Measurements from ENCODE around the gene TMCC2.

GRCh38 chr1:205287767-205288559, 60.2 kb downstream of the TMCC2 start:
- TF ChIP-seq, protein P1, sequence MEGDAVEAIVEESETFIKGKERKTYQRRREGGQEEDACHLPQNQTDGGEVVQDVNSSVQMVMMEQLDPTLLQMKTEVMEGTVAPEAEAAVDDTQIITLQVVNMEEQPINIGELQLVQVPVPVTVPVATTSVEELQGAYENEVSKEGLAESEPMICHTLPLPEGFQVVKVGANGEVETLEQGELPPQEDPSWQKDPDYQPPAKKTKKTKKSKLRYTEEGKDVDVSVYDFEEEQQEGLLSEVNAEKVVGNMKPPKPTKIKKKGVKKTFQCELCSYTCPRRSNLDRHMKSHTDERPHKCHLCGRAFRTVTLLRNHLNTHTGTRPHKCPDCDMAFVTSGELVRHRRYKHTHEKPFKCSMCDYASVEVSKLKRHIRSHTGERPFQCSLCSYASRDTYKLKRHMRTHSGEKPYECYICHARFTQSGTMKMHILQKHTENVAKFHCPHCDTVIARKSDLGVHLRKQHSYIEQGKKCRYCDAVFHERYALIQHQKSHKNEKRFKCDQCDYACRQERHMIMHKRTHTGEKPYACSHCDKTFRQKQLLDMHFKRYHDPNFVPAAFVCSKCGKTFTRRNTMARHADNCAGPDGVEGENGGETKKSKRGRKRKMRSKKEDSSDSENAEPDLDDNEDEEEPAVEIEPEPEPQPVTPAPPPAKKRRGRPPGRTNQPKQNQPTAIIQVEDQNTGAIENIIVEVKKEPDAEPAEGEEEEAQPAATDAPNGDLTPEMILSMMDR (IDR thresholded peaks at IDR 0.05; ENCODE audit: low read depth, low read length, poor library complexity, severe bottlenecking), result no peak
- TF ChIP-seq EZH2phosphoT487 (IDR thresholded peaks at IDR 0.05; ENCODE audit: borderline replicate concordance, low read length), result no peak

Data from DOHH2 (cell line).